Amniotic epithelial cell (primary cell): ENCODE measurements around the gene CTNNA2.

Source experiments
- DNase-seq: peaks from one replicate; pipeline ENCODE4 v3.0.0-alpha.2; 2010; ENCODE audit warnings: low read depth

The CTNNA2 gene

GRCh38 chr2:79512442-79513401, at the start of gene CTNNA2:
TSS of gene CTNNA2 (plus strand) at chr2:79513051.
- peak; percentile 0 for DNase-seq

- DNase-seq, result no peak
Observed at GRCh38 chr2:79487399-79487798, 25.5 kb upstream of the CTNNA2 start.

GRCh38 chr2:79511320-79511951, 1.4 kb upstream of the CTNNA2 start:
- DNase-seq, result peak; percentile 38

- no peak for DNase-seq
Observed at GRCh38 chr2:79513711-79514110, 860 bp downstream of the CTNNA2 start.

GRCh38 chr2:79529636-79530035, 16.8 kb downstream of the CTNNA2 start:
- DNase-seq, result no peak

GRCh38 chr2:79530443-79530842, 17.6 kb downstream of the CTNNA2 start:
- no peak for DNase-seq

- DNase-seq, result no peak
Observed at GRCh38 chr2:79547568-79547967, 34.7 kb downstream of the CTNNA2 start.

GRCh38 chr2:79552653-79553052, 39.8 kb downstream of the CTNNA2 start:
- no peak for DNase-seq

- DNase-seq, result no peak
Observed at GRCh38 chr2:79554899-79555298, 42.0 kb downstream of the CTNNA2 start.

GRCh38 chr2:79564065-79564464, 51.2 kb downstream of the CTNNA2 start:
- DNase-seq, result no peak

- DNase-seq, result no peak
Observed at GRCh38 chr2:79569048-79569447, 56.2 kb downstream of the CTNNA2 start.

GRCh38 chr2:79573895-79574674, 61.2 kb downstream of the CTNNA2 start:
- DNase-seq, result no peak

GRCh38 chr2:79576451-79576850, 63.6 kb downstream of the CTNNA2 start:
- DNase-seq, result no peak

GRCh38 chr2:79578952-79579351, 66.1 kb downstream of the CTNNA2 start:
- no peak for DNase-seq

GRCh38 chr2:79580175-79580574, 67.3 kb downstream of the CTNNA2 start:
- DNase-seq, result no peak

- DNase-seq, result no peak
Observed at GRCh38 chr2:79585701-79586433, 73.0 kb downstream of the CTNNA2 start.

GRCh38 chr2:79591281-79591680, 78.4 kb downstream of the CTNNA2 start:
- no peak for DNase-seq

GRCh38 chr2:79593237-79593867, 80.5 kb downstream of the CTNNA2 start:
- DNase-seq, result no peak

- no peak for DNase-seq
Observed at GRCh38 chr2:79596403-79596802, 83.6 kb downstream of the CTNNA2 start.

- no peak for DNase-seq
Observed at GRCh38 chr2:79604748-79605147, 91.9 kb downstream of the CTNNA2 start.

GRCh38 chr2:79611448-79612016, 98.7 kb downstream of the CTNNA2 start:
- DNase-seq, result no peak
